ENCODE measurements around the gene MINDY1. TPM values are rescaled to one million over a fixed set of nuclear protein-coding genes. Genes with fewer than 3 reads are reported as not detected.

The MINDY1 gene
- total and polyA plus RNA-seq, 2 donors (not counting 3 experiments of a cell fraction or from before 2014, with no cell fraction given), result 12.0 to 15.4 TPM

GRCh38 chr1:150976879-150977694 lies 29.6 kb downstream of the MINDY1 start:
- POLR2A ChIA-PET, result no interaction called here
- intact Hi-C loops (cut with micrococcal nuclease), result loop anchor here (5.0 kb wide), 3 partner anchors 100 to 350 kb away; partner anchors contain the start of genes ARNT, ENSA and SEMA6C
- no peaks in the 10 kb centered on the region for H4K20me1 ChIP-seq (replicated peaks; ENCODE audit: control insufficient read depth, extremely low read depth, insufficient read depth, low read length)
- dilution Hi-C loops (cut with MboI; ENCODE audit: extremely low pct_ligation_motif_present, low sequenced_read_pairs), result no loop called here
- H3K36me3 ChIP-seq (ENCODE audit: control insufficient read depth in 2 of 2, extremely low read depth in 1 of 2, insufficient read depth in 2 of 2, low read length in 2 of 2), result no peaks in the 10 kb centered on the region
- TF ChIP-seq POLR2AphosphoS5 (IDR thresholded peaks at IDR 0.05; ENCODE audit: insufficient read depth, low read depth, low read length) (peak; percentile 61), MYC (IDR thresholded peaks at IDR 0.05; ENCODE audit: low read depth, low read length) (peak; percentile 64), GATA2 (IDR thresholded peaks at IDR 0.05; ENCODE audit: insufficient read depth, insufficient read length, low read depth, low read length) (no peak), CTCF (IDR thresholded peaks at IDR 0.05; ENCODE audit: extremely low read depth in 1 of 2, insufficient read depth in 1 of 2, low read depth in 1 of 2, low read length in 2 of 2) (no peak), FOS (IDR thresholded peaks at IDR 0.05; ENCODE audit: borderline replicate concordance, insufficient read depth, low read length) (peak; percentile 66), MAX (IDR thresholded peaks at IDR 0.05; ENCODE audit: insufficient read depth, insufficient read length) (no peak), JUN (IDR thresholded peaks at IDR 0.05; ENCODE audit: borderline replicate concordance, insufficient read depth, insufficient read length, low read depth) (peak; percentile 72)
- FAIRE-seq, result peak; percentile 94
- no TSS peak for BruUV-seq (replicated peaks)
- CTCF ChIA-PET, result interaction anchor here (2.0 to 17.1 kb wide), 3 partner anchors 11 to 29 kb away, joined by 6 to 278 read pairs (median 101); partner anchors contain the start of gene MINDY1
- H3K4me3 ChIP-seq (replicated peaks in 1 of 3; ENCODE audit: insufficient read depth in 1 of 3, low read depth in 1 of 3, low read length in 3 of 3), result no peak overlapping the region
- H3K27ac ChIP-seq (ENCODE audit: insufficient read depth, low read depth, low read length), result peak overlapping the region; percentile 67
- peaks cover 21% of the 10 kb centered on the region for H3K79me2 ChIP-seq (ENCODE audit: control insufficient read depth, insufficient read depth, low read length)
- peak overlapping the region; percentile 51 for H3K4me2 ChIP-seq (ENCODE audit: insufficient read depth, low read length)
- peaks cover 33% of the 10 kb centered on the region for H3K4me1 ChIP-seq (ENCODE audit: control insufficient read depth, extremely low read depth, insufficient read depth, low read length)
- peak overlapping the region; percentile 28 for H3K9ac ChIP-seq (replicated peaks; ENCODE audit: extremely low read depth, insufficient read depth, low read length)
- H3K27me3 ChIP-seq (ENCODE audit: control insufficient read depth in 2 of 2, insufficient read depth in 2 of 2, low read length in 2 of 2), result no peaks in the 10 kb centered on the region
- no peaks in the 10 kb centered on the region for H3K9me1 ChIP-seq (replicated peaks; ENCODE audit: control insufficient read depth, extremely low read depth, insufficient read depth, low read length)
- H3K9me3 ChIP-seq (replicated peaks; ENCODE audit: control insufficient read depth, insufficient read depth, low read length), result no peaks in the 10 kb centered on the region
- H2AFZ ChIP-seq (ENCODE audit: low read depth, low read length), result peak overlapping the region; percentile 11
- DNase-seq (ENCODE audit: low read depth, low spot score), result peak; percentile 80

Data from endothelial cell of umbilical vein (primary cell).